ENCODE measurements around the gene CHIC2. TPM values are rescaled to one million over a fixed set of nuclear protein-coding genes. Genes with fewer than 3 reads are reported as not detected.

The CHIC2 gene
- total and polyA plus RNA-seq, 2 of the 8 experiments (the other 6 are each of a cell fraction or from before 2014, with no cell fraction given): 4.5 to 10.9 TPM

- Histone ChIP-seq H4K91ac (replicated peaks; ENCODE audit: insufficient read length, low read length) (no peak overlapping the region), H3K9ac (replicated peaks in 1 of 4; ENCODE audit: extremely low read depth in 1 of 4, low read depth in 3 of 4, low read length in 3 of 4) (no peak overlapping the region), H3K4me1 (replicated peaks in 1 of 4; ENCODE audit: control insufficient read depth in 3 of 4, insufficient read depth in 4 of 4, low read length in 3 of 4) (peaks cover 10 to 21% (median 13%) of the 10 kb centered on the region in 4 experiments), H4K5ac (ENCODE audit: insufficient read length, low read depth, low read length) (no peak overlapping the region), H4K8ac (ENCODE audit: extremely low read depth, insufficient read depth, low read length) (no peak overlapping the region), H3K4me2 (ENCODE audit: insufficient read depth in 1 of 2, low read depth in 2 of 2, low read length in 2 of 2) (no peak overlapping the region), H2BK120ac (replicated peaks; ENCODE audit: low read depth, low read length) (no peak overlapping the region), H2AFZ (ENCODE audit: low read length) (no peak overlapping the region), H3K23me2 (ENCODE audit: low read depth, low read length) (peaks cover 6% of the 10 kb centered on the region; the same call in 1 of the 2 replicates), H2BK12ac (ENCODE audit: low read depth, low read length) (no peak overlapping the region), H3K79me2 (ENCODE audit: control insufficient read depth in 1 of 2, insufficient read depth in 2 of 2, low read length in 2 of 2) (no peaks in the 10 kb centered on the region), H3K27ac (ENCODE audit: low read depth, low read length) (no peak overlapping the region), H2BK5ac (ENCODE audit: low read depth, low read length) (no peak overlapping the region), H2BK20ac (ENCODE audit: low read length) (no peak overlapping the region), H3K79me1 (ENCODE audit: low read depth, low read length) (no peaks in the 10 kb centered on the region), H3K4ac (replicated peaks; ENCODE audit: insufficient read length, low read depth, low read length) (no peak overlapping the region), H3K4me3 (ENCODE audit: extremely low read depth in 1 of 4, insufficient read depth in 2 of 4, low read depth in 3 of 4, low read length in 4 of 4) (no peak overlapping the region), H2AK5ac (ENCODE audit: low read depth, low read length) (no peak overlapping the region), H3K36me3 (ENCODE audit: control insufficient read depth in 2 of 4, insufficient read depth in 4 of 4, low read length in 3 of 4) (no peaks in the 10 kb centered on the region), H3K23ac (ENCODE audit: insufficient read length) (no peak overlapping the region), H3K27me3 (replicated peaks in 1 of 4; ENCODE audit: control insufficient read depth in 3 of 4, extremely low read depth in 1 of 4, insufficient read depth in 3 of 4, low read length in 3 of 4) (peaks cover 33 to 52% (median 48%) of the 10 kb centered on the region in 4 experiments), H3K18ac (ENCODE audit: extremely low read depth, low read length) (no peak overlapping the region), H3K14ac (ENCODE audit: insufficient read length) (no peak overlapping the region), H3K56ac (replicated peaks; ENCODE audit: insufficient read length, low read depth, low read length) (no peak overlapping the region), H3K9me3 (ENCODE audit: insufficient read depth in 2 of 2, low read depth in 1 of 2, low read length in 1 of 2) (no peaks in the 10 kb centered on the region), H2BK15ac (ENCODE audit: low read length) (no peak overlapping the region), H4K20me1 (replicated peaks in 1 of 2; ENCODE audit: control insufficient read depth in 1 of 2, insufficient read depth in 2 of 2, low read length in 2 of 2) (peaks cover 6 to 8% of the 10 kb centered on the region in 2 experiments)
- ChIA-PET POLR2A (ENCODE audit: partially characterized antibody) (interaction anchor here (1.1 kb wide), 1 partner anchor 135 kb away, joined by 3 read pairs; no protein-coding TSS in a partner anchor), CTCF (ENCODE audit: partially characterized antibody) (interaction anchor here (1.2 to 9.8 kb wide), 3 partner anchors 17 to 159 kb away, joined by 3 to 62 read pairs (median 7); no protein-coding TSS in a partner anchor)
- WGBS, 2 experiments (ENCODE audit: extremely low coverage in 1 of 2, insufficient coverage in 1 of 2, insufficient read length in 1 of 2, insufficient replicate concordance in 2 of 2, low coverage in 1 of 2, low lambda C conversion rate in 2 of 2, missing lambda C conversion rate in 1 of 2): 92% methylated on average over 1 of the region's 1 CpG; no CpG with 5 or more reads in 1 of the 2 experiments
- DNase-seq (ENCODE audit: low read depth in 1 of 2, low spot score in 2 of 2) (no peak), FAIRE-seq (no peak)
- TF ChIP-seq BACH1 (IDR thresholded peaks at IDR 0.05; ENCODE audit: low read length) (no peak), TBP (IDR thresholded peaks at IDR 0.05; ENCODE audit: low read depth, low read length) (no peak), SIN3A (conservative IDR thresholded peaks at IDR 0.05 in 1 of 2, IDR thresholded peaks at IDR 0.05 in 1 of 2; ENCODE audit: low read depth in 1 of 2, low read length in 2 of 2) (no peak), SIRT6 (IDR thresholded peaks at IDR 0.05; ENCODE audit: low read length) (no peak), RNF2 (IDR thresholded peaks at IDR 0.05; ENCODE audit: borderline replicate concordance, low read depth, low read length, missing control alignments, poor library complexity, severe bottlenecking) (no peak), HDAC6 (IDR thresholded peaks at IDR 0.05; ENCODE audit: low read depth, low read length) (no peak), RBBP5 (IDR thresholded peaks at IDR 0.05; ENCODE audit: borderline replicate concordance, low read depth, low read length) (no peak), TCF12 (IDR thresholded peaks at IDR 0.05; ENCODE audit: low read depth, low read length) (no peak), MAFK (IDR thresholded peaks at IDR 0.05; ENCODE audit: low read depth, low read length) (no peak), ATF3 (IDR thresholded peaks at IDR 0.05; ENCODE audit: insufficient read depth, low read depth, low read length) (no peak), SP4 (IDR thresholded peaks at IDR 0.05; ENCODE audit: low read length) (no peak), CTBP2 (IDR thresholded peaks at IDR 0.05; ENCODE audit: borderline replicate concordance, insufficient read depth, insufficient read length, low read length) (no peak), BRCA1 (IDR thresholded peaks at IDR 0.05; ENCODE audit: low read depth, low read length) (no peak), JUND (IDR thresholded peaks at IDR 0.05; ENCODE audit: low read length) (no peak)
Measured at GRCh38 chr4:54089875-54090274, 25.5 kb upstream of the CHIC2 start.

Data from H1 (cell line).